Measurements from ENCODE around the gene SETD1A. TPM values are rescaled to one million over a fixed set of nuclear protein-coding genes. Genes with fewer than 3 reads are reported as not detected.

The SETD1A gene
- total and polyA plus RNA-seq, 2 of the 4 experiments (the other 2 are of a cell fraction): 0.54 to 5.8 TPM

DNA sequence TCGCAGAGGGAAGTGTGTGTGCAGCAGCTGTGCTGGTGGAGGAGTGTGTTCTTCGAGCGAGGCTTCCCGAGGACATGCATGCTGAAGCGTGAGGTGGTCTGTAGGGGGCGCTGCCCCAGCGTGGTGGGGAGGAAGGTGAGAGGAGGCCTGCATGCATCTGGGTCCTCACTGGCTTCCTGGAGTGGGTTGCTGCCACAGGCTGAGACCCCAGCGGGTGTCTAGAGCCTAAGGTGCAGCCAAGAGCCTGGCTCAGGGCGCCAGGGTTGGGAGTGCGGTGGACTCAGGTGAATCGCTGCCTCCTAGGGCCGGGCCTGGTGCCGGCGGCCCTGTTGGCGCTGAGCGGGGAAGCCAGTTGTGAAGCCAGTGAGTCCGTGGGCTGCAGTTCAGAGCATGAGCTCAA is 19.9 kb downstream of the SETD1A start:
- TF ChIP-seq, protein P1, sequence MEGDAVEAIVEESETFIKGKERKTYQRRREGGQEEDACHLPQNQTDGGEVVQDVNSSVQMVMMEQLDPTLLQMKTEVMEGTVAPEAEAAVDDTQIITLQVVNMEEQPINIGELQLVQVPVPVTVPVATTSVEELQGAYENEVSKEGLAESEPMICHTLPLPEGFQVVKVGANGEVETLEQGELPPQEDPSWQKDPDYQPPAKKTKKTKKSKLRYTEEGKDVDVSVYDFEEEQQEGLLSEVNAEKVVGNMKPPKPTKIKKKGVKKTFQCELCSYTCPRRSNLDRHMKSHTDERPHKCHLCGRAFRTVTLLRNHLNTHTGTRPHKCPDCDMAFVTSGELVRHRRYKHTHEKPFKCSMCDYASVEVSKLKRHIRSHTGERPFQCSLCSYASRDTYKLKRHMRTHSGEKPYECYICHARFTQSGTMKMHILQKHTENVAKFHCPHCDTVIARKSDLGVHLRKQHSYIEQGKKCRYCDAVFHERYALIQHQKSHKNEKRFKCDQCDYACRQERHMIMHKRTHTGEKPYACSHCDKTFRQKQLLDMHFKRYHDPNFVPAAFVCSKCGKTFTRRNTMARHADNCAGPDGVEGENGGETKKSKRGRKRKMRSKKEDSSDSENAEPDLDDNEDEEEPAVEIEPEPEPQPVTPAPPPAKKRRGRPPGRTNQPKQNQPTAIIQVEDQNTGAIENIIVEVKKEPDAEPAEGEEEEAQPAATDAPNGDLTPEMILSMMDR (conservative IDR thresholded peaks at IDR 0.05; ENCODE audit: low read depth, low read length): peak; percentile 32; the same call in 1 of the 2 replicates
- TF ChIP-seq RAD21 (IDR thresholded peaks at IDR 0.05; ENCODE audit: low read length): peak; percentile 38
- TF ChIP-seq POLR2A (IDR thresholded peaks at IDR 0.05; ENCODE audit: low read depth, low read length): no peak

More for the DNA sequence above, 19.9 kb downstream of the SETD1A start:
- no peak overlapping the region for H3K14ac ChIP-seq (replicated peaks; ENCODE audit: low read depth, low read length)
- BruUV-seq (replicated peaks): no TSS peak
- WGBS, 2 experiments (ENCODE audit: extremely low coverage in 2 of 2, insufficient read length in 1 of 2): 86% methylated on average over 15 of the region's 17 CpGs; no CpG with 5 or more reads in 1 of the 2 experiments
- H3K79me1 ChIP-seq (ENCODE audit: low read depth in 1 of 2, low read length in 2 of 2): peaks cover 8 to 19% of the 10 kb centered on the region in 2 experiments; a peak in 3 of 4 replicates
- no peak overlapping the region for H2BK20ac ChIP-seq (ENCODE audit: low read depth, low read length)
- no peak overlapping the region for H3K56ac ChIP-seq (ENCODE audit: extremely low read depth, insufficient read depth, low read length)
- H4K5ac ChIP-seq (ENCODE audit: low read depth, low read length): no peak overlapping the region
- H3K27me3 ChIP-seq (ENCODE audit: control insufficient read depth, insufficient read depth, low read length): no peaks in the 10 kb centered on the region
- H3K9ac ChIP-seq (ENCODE audit: low read depth, low read length): no peak overlapping the region
- H3K27ac ChIP-seq (ENCODE audit: insufficient read depth, low read length): no peak overlapping the region
- H2AK5ac ChIP-seq (ENCODE audit: low read depth, low read length): no peak overlapping the region
- intact Hi-C loops (cut with micrococcal nuclease) (no loop called here), in situ Hi-C loops (cut with MboI; ENCODE audit: low sequenced_read_pairs) (loop anchor here (25.0 kb wide), 1 partner anchor 735 kb away; a partner anchor contains a TSS), dilution Hi-C loops (cut with HindIII; ENCODE audit: low sequenced_read_pairs, unreplicated experiment) (no loop called here)
- no peaks in the 10 kb centered on the region for H3K9me1 ChIP-seq (ENCODE audit: insufficient read depth, low read length)
- H3K36me3 ChIP-seq (ENCODE audit: control insufficient read depth, insufficient read depth, low read length): peaks cover 72% of the 10 kb centered on the region
- no peak overlapping the region for H3K23ac ChIP-seq (ENCODE audit: low read depth, low read length)
- ChIA-PET POLR2A (ENCODE audit: unreplicated experiment) (no interaction called here), CTCF (no interaction called here)
- H3K4me3 ChIP-seq (ENCODE audit: insufficient read depth, low read depth, low read length): no peak overlapping the region
- ATAC-seq (ENCODE audit: low read depth): 0 out of 2 replicates have a peak, but pooled peaks have one; percentile 13
- H3K9me3 ChIP-seq (ENCODE audit: control insufficient read depth, insufficient read depth, low read length): no peaks in the 10 kb centered on the region
- DNase-seq: no peak
- H3K4me2 ChIP-seq (ENCODE audit: low read depth, low read length): no peak overlapping the region
- peaks cover 2% of the 10 kb centered on the region; the same call in 1 of the 2 replicates for H3K4me1 ChIP-seq (ENCODE audit: control insufficient read depth, insufficient read depth, low read length)
- no peak overlapping the region for H2BK5ac ChIP-seq (ENCODE audit: low read depth, low read length, poor library complexity, severe bottlenecking)
- H3K4ac ChIP-seq (ENCODE audit: low read depth, low read length): no peak overlapping the region
- no peak overlapping the region for H2BK15ac ChIP-seq (ENCODE audit: low read depth, low read length)
- no peaks in the 10 kb centered on the region; the same call in none of the 2 replicates for H4K20me1 ChIP-seq (ENCODE audit: insufficient read depth, low read length)
- H2AFZ ChIP-seq (replicated peaks; ENCODE audit: low read length, poor library complexity): no peak overlapping the region
- H4K91ac ChIP-seq (ENCODE audit: insufficient read depth, low read depth, low read length): no peak overlapping the region
- H2AK9ac ChIP-seq (replicated peaks; ENCODE audit: low read depth, low read length, poor library complexity): no peak overlapping the region
- no peak overlapping the region for H4K8ac ChIP-seq (ENCODE audit: low read depth in 2 of 2, low read length in 2 of 2)
- no peak overlapping the region for H3K18ac ChIP-seq (ENCODE audit: low read depth, low read length)
- no peak overlapping the region for H2BK120ac ChIP-seq (ENCODE audit: low read depth, low read length)

Measured in IMR-90 (cell line).